ENCODE results near the gene OTC. TPM values are rescaled to one million over a fixed set of nuclear protein-coding genes. Genes with fewer than 3 reads are reported as not detected.

The OTC gene
- total RNA-seq, 1 donor from 2014 or later, result 2.7 TPM

DNA sequence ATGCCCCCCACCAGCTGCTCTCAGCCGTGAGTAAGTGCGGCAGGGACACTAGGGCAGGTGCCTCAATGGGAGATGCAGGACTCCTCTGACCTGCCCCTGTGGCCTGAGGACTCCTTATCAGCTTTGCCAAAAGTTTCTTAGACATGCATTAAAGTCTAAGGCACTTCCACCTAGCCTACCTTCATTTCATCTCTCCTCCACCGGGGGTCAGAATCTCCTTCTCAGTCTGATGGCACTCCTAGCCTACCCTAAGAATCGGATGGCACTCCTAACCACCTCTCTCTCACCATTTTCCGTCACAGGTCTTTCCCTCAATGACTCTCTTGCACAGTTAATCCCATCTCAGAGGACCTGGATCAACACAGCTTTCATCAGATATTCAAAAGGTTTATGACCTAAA, 85.9 kb downstream of the OTC start:
- H3K27me3 ChIP-seq, result no peaks in the 10 kb centered on the region
- no peaks in the 10 kb centered on the region for H3K9me3 ChIP-seq
- intact Hi-C loops (cut with DNase I), result no loop called here
- no peak for DNase-seq (ENCODE audit: extremely low spot score in 2 of 2)
- H3K36me3 ChIP-seq, result no peaks in the 10 kb centered on the region
- no peak overlapping the region for H3K27ac ChIP-seq
- no peaks in the 10 kb centered on the region for H3K4me1 ChIP-seq
- no peak overlapping the region for H3K4me3 ChIP-seq
- TF ChIP-seq, protein P1, sequence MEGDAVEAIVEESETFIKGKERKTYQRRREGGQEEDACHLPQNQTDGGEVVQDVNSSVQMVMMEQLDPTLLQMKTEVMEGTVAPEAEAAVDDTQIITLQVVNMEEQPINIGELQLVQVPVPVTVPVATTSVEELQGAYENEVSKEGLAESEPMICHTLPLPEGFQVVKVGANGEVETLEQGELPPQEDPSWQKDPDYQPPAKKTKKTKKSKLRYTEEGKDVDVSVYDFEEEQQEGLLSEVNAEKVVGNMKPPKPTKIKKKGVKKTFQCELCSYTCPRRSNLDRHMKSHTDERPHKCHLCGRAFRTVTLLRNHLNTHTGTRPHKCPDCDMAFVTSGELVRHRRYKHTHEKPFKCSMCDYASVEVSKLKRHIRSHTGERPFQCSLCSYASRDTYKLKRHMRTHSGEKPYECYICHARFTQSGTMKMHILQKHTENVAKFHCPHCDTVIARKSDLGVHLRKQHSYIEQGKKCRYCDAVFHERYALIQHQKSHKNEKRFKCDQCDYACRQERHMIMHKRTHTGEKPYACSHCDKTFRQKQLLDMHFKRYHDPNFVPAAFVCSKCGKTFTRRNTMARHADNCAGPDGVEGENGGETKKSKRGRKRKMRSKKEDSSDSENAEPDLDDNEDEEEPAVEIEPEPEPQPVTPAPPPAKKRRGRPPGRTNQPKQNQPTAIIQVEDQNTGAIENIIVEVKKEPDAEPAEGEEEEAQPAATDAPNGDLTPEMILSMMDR (IDR thresholded peaks at IDR 0.05), result no peak
- no peak for TF ChIP-seq POLR2A (IDR thresholded peaks at IDR 0.05)
- TF ChIP-seq POLR2AphosphoS5 (IDR thresholded peaks at IDR 0.05; ENCODE audit: insufficient read depth in 1 of 2, low read depth in 1 of 2), result no peak

DNA sequence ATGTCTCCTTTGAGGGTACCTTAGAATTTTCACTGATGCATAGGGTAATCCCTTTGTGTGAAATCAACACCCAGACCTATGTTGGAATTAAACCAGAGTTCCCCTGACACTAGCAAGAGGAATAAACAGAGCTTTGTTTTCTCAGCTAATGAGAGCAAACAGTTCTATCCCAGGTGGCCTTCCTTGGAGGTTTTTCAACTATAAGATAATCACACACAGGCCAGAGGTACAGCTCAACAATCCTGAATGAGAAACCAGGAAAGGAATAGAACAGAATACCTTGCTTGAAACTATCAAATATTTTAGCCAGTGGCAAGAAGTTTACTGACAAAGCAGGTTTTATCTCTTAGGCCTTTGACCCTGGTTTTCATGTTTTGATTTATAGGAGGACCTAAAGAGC, 100.2 kb downstream of the OTC start:
- Histone ChIP-seq H3K4me3 (no peak overlapping the region), H3K36me3 (no peaks in the 10 kb centered on the region), H3K27ac (no peak overlapping the region), H3K4me1 (no peaks in the 10 kb centered on the region), H3K27me3 (no peaks in the 10 kb centered on the region), H3K9me3 (no peaks in the 10 kb centered on the region)
- intact Hi-C loops (cut with DNase I), result no loop called here
- DNase-seq (ENCODE audit: extremely low spot score in 2 of 2), result no peak
- TF ChIP-seq POLR2A (IDR thresholded peaks at IDR 0.05) (no peak), POLR2AphosphoS5 (IDR thresholded peaks at IDR 0.05; ENCODE audit: insufficient read depth in 1 of 2, low read depth in 1 of 2) (no peak)
- TF ChIP-seq, protein P1 (IDR thresholded peaks at IDR 0.05), result no peak

- no peaks in the 10 kb centered on the region for H3K4me1 ChIP-seq
- H3K9me3 ChIP-seq, result no peaks in the 10 kb centered on the region
- no peak for DNase-seq (ENCODE audit: extremely low spot score in 2 of 2)
- no peak overlapping the region for H3K4me3 ChIP-seq
- TF ChIP-seq POLR2AphosphoS5 (IDR thresholded peaks at IDR 0.05; ENCODE audit: insufficient read depth in 1 of 2, low read depth in 1 of 2), result no peak
- TF ChIP-seq, protein P1 (IDR thresholded peaks at IDR 0.05), result no peak
- no peak for TF ChIP-seq POLR2A (IDR thresholded peaks at IDR 0.05)
- H3K36me3 ChIP-seq, result no peaks in the 10 kb centered on the region
- intact Hi-C loops (cut with DNase I), result no loop called here
- H3K27me3 ChIP-seq, result no peaks in the 10 kb centered on the region
- no peak overlapping the region for H3K27ac ChIP-seq
These were observed 105.7 kb downstream of the OTC start for GRCh38 chrX:38458071-38458470.

- no peak for DNase-seq (ENCODE audit: extremely low spot score in 2 of 2)
- no peaks in the 10 kb centered on the region for H3K27me3 ChIP-seq
- no peaks in the 10 kb centered on the region for H3K9me3 ChIP-seq
- TF ChIP-seq, protein P1 (IDR thresholded peaks at IDR 0.05), result no peak
- TF ChIP-seq POLR2A (IDR thresholded peaks at IDR 0.05), result no peak
- no peak for TF ChIP-seq POLR2AphosphoS5 (IDR thresholded peaks at IDR 0.05; ENCODE audit: insufficient read depth in 1 of 2, low read depth in 1 of 2)
- H3K36me3 ChIP-seq, result no peaks in the 10 kb centered on the region
- no peak overlapping the region for H3K27ac ChIP-seq
- no peaks in the 10 kb centered on the region for H3K4me1 ChIP-seq
- H3K4me3 ChIP-seq, result no peak overlapping the region
- intact Hi-C loops (cut with DNase I), result no loop called here
These were observed 109.9 kb downstream of the OTC start for GRCh38 chrX:38462257-38462656.

DNA sequence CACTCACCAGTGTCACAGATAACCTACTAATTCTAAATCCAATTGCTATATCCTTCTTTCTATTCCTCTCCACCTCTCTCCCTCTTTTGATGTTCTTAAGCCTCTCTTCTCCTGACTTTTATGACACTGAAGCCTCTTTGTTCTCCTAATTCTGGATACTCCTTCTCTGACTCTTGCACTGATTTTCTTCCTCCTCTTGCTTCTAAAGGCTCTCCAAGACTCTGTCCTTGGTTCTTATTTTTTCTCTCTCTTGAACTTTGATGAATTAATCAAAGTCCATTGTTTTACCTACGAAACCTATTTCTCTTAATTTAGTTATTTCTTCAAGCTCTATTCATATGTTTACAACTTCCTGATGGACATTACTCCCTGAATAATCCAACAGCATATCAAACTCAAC, 113.3 kb downstream of the OTC start:
- DNase-seq (ENCODE audit: extremely low spot score in 2 of 2), result no peak
- no peaks in the 10 kb centered on the region for H3K27me3 ChIP-seq
- H3K9me3 ChIP-seq, result no peaks in the 10 kb centered on the region
- intact Hi-C loops (cut with DNase I), result no loop called here
- H3K36me3 ChIP-seq, result no peaks in the 10 kb centered on the region
- no peaks in the 10 kb centered on the region for H3K4me1 ChIP-seq
- no peak overlapping the region for H3K27ac ChIP-seq
- TF ChIP-seq POLR2A (IDR thresholded peaks at IDR 0.05) (no peak), POLR2AphosphoS5 (IDR thresholded peaks at IDR 0.05; ENCODE audit: insufficient read depth in 1 of 2, low read depth in 1 of 2) (no peak)
- TF ChIP-seq, protein P1 (IDR thresholded peaks at IDR 0.05), result no peak
- H3K4me3 ChIP-seq, result no peak overlapping the region

Measured in vagina (tissue), 2 donors.